GM21381 (cell line): ENCODE results near the gene COG1.

ENCODE experiments used
- ATAC-seq: cut with Tn5 transposase; IDR thresholded peaks from one replicate; pipeline ENCODE4 v1.9.1; 2021; ENCODE audit warnings: mild to moderate bottlenecking, moderate library complexity; ENCODE audit not compliant: unreplicated experiment

COG1 gene

GRCh38 chr17:73170324-73170723 is 22.5 kb upstream of the COG1 start:
- no peak for ATAC-seq

GRCh38 chr17:73172252-73172651 is 20.6 kb upstream of the COG1 start:
- ATAC-seq, result no peak

GRCh38 chr17:73174126-73174525 is 18.7 kb upstream of the COG1 start:
- ATAC-seq, result no peak

GRCh38 chr17:73175962-73176565 is 16.8 kb upstream of the COG1 start:
- ATAC-seq, result no peak

GRCh38 chr17:73179387-73179786 is 13.5 kb upstream of the COG1 start:
- ATAC-seq, result no peak

GRCh38 chr17:73179878-73180277 is 13.0 kb upstream of the COG1 start:
- no peak for ATAC-seq

- no peak for ATAC-seq
These were observed 10.1 kb upstream of the COG1 start for GRCh38 chr17:73182616-73183310.

- no peak for ATAC-seq
These were observed 8.5 kb upstream of the COG1 start for GRCh38 chr17:73184136-73184993.

GRCh38 chr17:73186283-73187050 is 6.4 kb upstream of the COG1 start:
- no peak for ATAC-seq

GRCh38 chr17:73187203-73187769 is 5.6 kb upstream of the COG1 start:
- no peak for ATAC-seq

- no peak for ATAC-seq
These were observed 4.8 kb upstream of the COG1 start for GRCh38 chr17:73188011-73188410.

- ATAC-seq, result no peak
These were observed 3.3 kb upstream of the COG1 start for GRCh38 chr17:73189417-73190099.

GRCh38 chr17:73191443-73192205 is 1.2 kb upstream of the COG1 start:
- peak; percentile 14 for ATAC-seq

GRCh38 chr17:73192206-73192893 is 505 bp upstream of the COG1 start:
- ATAC-seq, result peak; percentile 52

GRCh38 chr17:73194514-73195222 is 1.8 kb downstream of the COG1 start:
- ATAC-seq, result no peak

- no peak for ATAC-seq
These were observed 3.6 kb downstream of the COG1 start for GRCh38 chr17:73196500-73196899.

- no peak for ATAC-seq
These were observed 4.3 kb downstream of the COG1 start for GRCh38 chr17:73197161-73197560.

GRCh38 chr17:73198201-73198929 is 5.5 kb downstream of the COG1 start:
- no peak for ATAC-seq
